Measurements from ENCODE around the gene SCN4A.

SCN4A gene

GRCh38 chr17:63998050-63998720 is 25.5 kb upstream of the SCN4A start, which contains the start of gene PRR29:
PRR29 (plus strand) TSS chr17:63998351; CDS start chr17:63998365, 14 bp downstream.
- peak; percentile 55 to 62 for DNase-seq (ENCODE audit: low spot score in 2 of 2)
- Mint-ChIP-seq H3K9me3 (no peaks in the 10 kb centered on the region), H3K36me3 (ENCODE audit: insufficient read depth) (peaks cover 5% of the 10 kb centered on the region), H3K4me3 (peak within 1 kb of the TSS; percentile 89), H3K27me3 (no peaks in the 10 kb centered on the region), H3K4me1 (peaks cover 46% of the 10 kb centered on the region), H3K27ac (ENCODE audit: low read depth) (peak within 1 kb of the TSS; percentile 80)
- ATAC-seq (replicated peaks; ENCODE audit: extremely low read depth, poor library complexity, severe bottlenecking) = peak; percentile 70

GRCh38 chr17:63997341-63998048 is 24.8 kb upstream of the SCN4A start:
- Mint-ChIP-seq H3K4me1 (peaks cover 51% of the 10 kb centered on the region), H3K36me3 (ENCODE audit: insufficient read depth) (peaks cover 2% of the 10 kb centered on the region), H3K27ac (ENCODE audit: low read depth) (peak overlapping the region; percentile 80), H3K9me3 (no peaks in the 10 kb centered on the region), H3K4me3 (peak overlapping the region; percentile 89), H3K27me3 (no peaks in the 10 kb centered on the region)
- ATAC-seq (replicated peaks; ENCODE audit: extremely low read depth, poor library complexity, severe bottlenecking) (no peak), DNase-seq (ENCODE audit: low spot score in 2 of 2) (no peak)

- H3K4me3 Mint-ChIP-seq = peak overlapping the region; percentile 89
- no peaks in the 10 kb centered on the region for H3K9me3 Mint-ChIP-seq
- peak overlapping the region; percentile 80 for H3K27ac Mint-ChIP-seq (ENCODE audit: low read depth)
- no peaks in the 10 kb centered on the region for H3K27me3 Mint-ChIP-seq
- peaks cover 60% of the 10 kb centered on the region for H3K4me1 Mint-ChIP-seq
- no peak for DNase-seq (ENCODE audit: low spot score in 2 of 2)
- peaks cover 2% of the 10 kb centered on the region for H3K36me3 Mint-ChIP-seq (ENCODE audit: insufficient read depth)
- ATAC-seq (replicated peaks; ENCODE audit: extremely low read depth, poor library complexity, severe bottlenecking) = no peak
These were observed 23.9 kb upstream of the SCN4A start for GRCh38 chr17:63996430-63997182.

DNA sequence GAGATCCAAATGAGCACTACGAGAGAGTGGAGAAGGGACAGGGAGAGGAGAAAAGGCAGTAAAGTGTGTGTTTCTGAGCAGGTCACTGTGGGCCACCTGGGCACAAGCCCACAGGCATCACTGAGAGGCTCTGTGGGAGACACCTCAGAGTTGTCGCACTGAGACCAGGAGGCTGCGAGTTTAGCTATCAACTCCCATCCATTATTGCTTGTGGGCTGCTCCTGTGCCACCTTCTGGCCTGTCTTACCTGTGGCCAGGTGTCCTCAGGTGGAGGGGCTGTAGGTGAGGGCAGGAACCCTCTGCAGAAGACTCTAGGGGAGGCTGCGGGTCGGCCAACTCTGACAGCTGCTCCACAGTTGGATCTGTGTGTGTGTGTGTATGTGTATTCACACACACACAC is 22.9 kb upstream of the SCN4A start:
- no peaks in the 10 kb centered on the region for H3K27me3 Mint-ChIP-seq
- ATAC-seq (replicated peaks; ENCODE audit: extremely low read depth, poor library complexity, severe bottlenecking) = no peak
- no peaks in the 10 kb centered on the region for H3K9me3 Mint-ChIP-seq
- peak overlapping the region; percentile 50 for H3K27ac Mint-ChIP-seq (ENCODE audit: low read depth)
- DNase-seq (ENCODE audit: low spot score in 2 of 2) = no peak
- peaks cover 2% of the 10 kb centered on the region for H3K36me3 Mint-ChIP-seq (ENCODE audit: insufficient read depth)
- H3K4me1 Mint-ChIP-seq = peaks cover 68% of the 10 kb centered on the region
- H3K4me3 Mint-ChIP-seq = no peak overlapping the region

DNA sequence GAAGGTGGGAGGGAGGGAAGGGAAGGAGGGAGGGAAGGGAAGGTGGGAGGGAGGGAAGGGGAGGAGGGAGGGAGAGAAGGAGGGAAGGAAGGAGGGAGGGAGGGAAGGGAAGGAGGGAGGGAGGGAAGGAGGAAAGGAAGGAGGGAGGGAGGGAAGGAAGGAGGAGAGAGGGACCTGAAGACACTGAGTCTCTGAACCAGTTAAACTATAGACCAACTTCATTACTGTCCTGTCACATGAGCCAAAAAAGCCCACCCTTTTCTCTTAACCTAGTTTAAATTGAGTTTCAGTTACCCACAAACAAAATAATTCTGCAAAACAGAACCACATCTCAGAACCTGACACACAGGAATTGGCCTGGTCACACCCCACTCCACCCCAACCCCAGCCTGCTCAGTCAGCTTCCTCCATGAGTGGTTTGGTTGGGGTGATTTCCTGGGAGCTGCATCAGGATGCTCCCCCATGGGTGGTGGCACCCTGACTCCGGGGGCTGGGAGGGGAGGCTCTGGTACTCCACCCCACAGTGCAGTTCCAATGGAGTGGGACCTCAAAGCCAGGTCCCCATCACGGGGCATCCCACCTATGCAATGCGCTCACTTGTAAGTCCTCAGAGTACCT is 20.8 kb upstream of the SCN4A start:
- ATAC-seq (replicated peaks; ENCODE audit: extremely low read depth, poor library complexity, severe bottlenecking) = peak; percentile 58
- Mint-ChIP-seq H3K4me3 (peak overlapping the region; percentile 50), H3K9me3 (no peaks in the 10 kb centered on the region), H3K27me3 (no peaks in the 10 kb centered on the region), H3K4me1 (peaks cover 59% of the 10 kb centered on the region), H3K27ac (ENCODE audit: low read depth) (peak overlapping the region; percentile 50), H3K36me3 (ENCODE audit: insufficient read depth) (peaks cover 2% of the 10 kb centered on the region)
- DNase-seq (ENCODE audit: low spot score in 2 of 2) = peak in 1 of 2 donors; percentile 33

GRCh38 chr17:63991611-63992010 is 18.9 kb upstream of the SCN4A start:
- Mint-ChIP-seq H3K4me1 (peaks cover 51% of the 10 kb centered on the region), H3K27ac (ENCODE audit: low read depth) (peak overlapping the region; percentile 50), H3K4me3 (peak overlapping the region; percentile 80), H3K27me3 (no peaks in the 10 kb centered on the region), H3K9me3 (no peaks in the 10 kb centered on the region), H3K36me3 (ENCODE audit: insufficient read depth) (no peaks in the 10 kb centered on the region)
- no peak for ATAC-seq (replicated peaks; ENCODE audit: extremely low read depth, poor library complexity, severe bottlenecking)
- no peak for DNase-seq (ENCODE audit: low spot score in 2 of 2)

- Mint-ChIP-seq H3K36me3 (ENCODE audit: insufficient read depth) (peaks cover 5% of the 10 kb centered on the region), H3K9me3 (no peaks in the 10 kb centered on the region), H3K27me3 (no peaks in the 10 kb centered on the region), H3K27ac (ENCODE audit: low read depth) (no peak overlapping the region), H3K4me3 (peak overlapping the region; percentile 80), H3K4me1 (peaks cover 64% of the 10 kb centered on the region)
- ATAC-seq (replicated peaks; ENCODE audit: extremely low read depth, poor library complexity, severe bottlenecking) (no peak), DNase-seq (ENCODE audit: low spot score in 2 of 2) (no peak)
These were observed 17.1 kb upstream of the SCN4A start for GRCh38 chr17:63989622-63990345.

- no peak overlapping the region for H3K4me3 Mint-ChIP-seq
- H3K27ac Mint-ChIP-seq (ENCODE audit: low read depth) = no peak overlapping the region
- peaks cover 7% of the 10 kb centered on the region for H3K36me3 Mint-ChIP-seq (ENCODE audit: insufficient read depth)
- H3K27me3 Mint-ChIP-seq = no peaks in the 10 kb centered on the region
- ATAC-seq (replicated peaks; ENCODE audit: extremely low read depth, poor library complexity, severe bottlenecking) = no peak
- no peaks in the 10 kb centered on the region for H3K9me3 Mint-ChIP-seq
- DNase-seq (ENCODE audit: low spot score in 2 of 2) = no peak
- H3K4me1 Mint-ChIP-seq = peaks cover 59% of the 10 kb centered on the region
These were observed 16.3 kb upstream of the SCN4A start for GRCh38 chr17:63988741-63989621.

- H3K4me1 Mint-ChIP-seq = peaks cover 54% of the 10 kb centered on the region
- H3K36me3 Mint-ChIP-seq (ENCODE audit: insufficient read depth) = peaks cover 7% of the 10 kb centered on the region
- no peak overlapping the region for H3K4me3 Mint-ChIP-seq
- DNase-seq (ENCODE audit: low spot score in 2 of 2) (no peak), ATAC-seq (replicated peaks; ENCODE audit: extremely low read depth, poor library complexity, severe bottlenecking) (no peak)
- no peak overlapping the region for H3K27ac Mint-ChIP-seq (ENCODE audit: low read depth)
- H3K9me3 Mint-ChIP-seq = no peaks in the 10 kb centered on the region
- no peaks in the 10 kb centered on the region for H3K27me3 Mint-ChIP-seq
These were observed 15.4 kb upstream of the SCN4A start for GRCh38 chr17:63988127-63988478.

DNA sequence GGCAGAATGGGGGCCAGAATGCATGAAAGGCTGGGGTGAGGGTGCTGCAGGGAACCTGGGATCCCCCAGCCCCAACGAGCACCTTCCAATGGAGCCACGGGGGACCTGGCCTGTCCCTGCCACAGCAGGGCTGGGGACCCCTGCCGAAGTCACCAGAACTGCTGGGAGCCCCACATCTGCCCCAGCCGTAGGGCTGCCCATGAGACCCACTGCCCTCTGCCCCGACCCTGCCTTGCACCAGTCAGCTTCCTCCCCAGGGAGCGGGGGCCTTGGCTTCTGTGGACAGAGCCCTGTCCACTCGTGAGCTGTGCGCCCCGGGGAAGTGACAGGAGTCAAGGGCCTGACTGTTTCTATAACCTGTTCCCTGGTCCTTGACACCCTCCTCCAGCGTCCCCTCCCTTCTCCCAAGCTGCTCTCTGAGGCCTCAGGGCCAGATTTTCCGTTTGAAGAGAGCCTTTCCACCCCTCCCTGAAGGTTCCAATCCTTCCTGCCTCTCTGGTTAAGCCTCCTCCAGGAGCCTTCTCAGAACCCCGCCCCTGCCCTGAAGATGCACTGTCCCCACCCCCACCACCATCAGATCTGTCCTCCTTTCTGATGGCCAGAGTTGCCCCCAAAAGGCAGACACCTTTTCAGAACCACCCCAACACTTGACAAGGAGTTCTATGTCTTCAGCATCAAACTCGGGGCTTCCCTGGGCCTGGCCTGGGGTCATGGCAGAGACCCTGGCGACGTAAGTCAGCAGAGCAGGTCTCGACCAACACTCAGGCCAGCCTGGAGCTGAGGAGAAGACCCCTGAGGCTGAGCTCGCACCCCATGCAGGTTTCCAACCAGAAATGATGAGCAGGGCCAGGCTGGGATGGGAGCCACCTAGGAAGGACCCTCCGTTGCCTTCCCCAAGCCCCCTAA is 14.8 kb upstream of the SCN4A start:
- ATAC-seq (replicated peaks; ENCODE audit: extremely low read depth, poor library complexity, severe bottlenecking) (no peak), DNase-seq (ENCODE audit: low spot score in 2 of 2) (no peak)
- no peaks in the 10 kb centered on the region for H3K9me3 Mint-ChIP-seq
- H3K36me3 Mint-ChIP-seq (ENCODE audit: insufficient read depth) = peaks cover 7% of the 10 kb centered on the region
- H3K4me3 Mint-ChIP-seq = no peak overlapping the region
- H3K4me1 Mint-ChIP-seq = peaks cover 49% of the 10 kb centered on the region
- H3K27ac Mint-ChIP-seq (ENCODE audit: low read depth) = no peak overlapping the region
- H3K27me3 Mint-ChIP-seq = no peaks in the 10 kb centered on the region

- Mint-ChIP-seq H3K4me1 (peaks cover 42% of the 10 kb centered on the region), H3K36me3 (ENCODE audit: insufficient read depth) (peaks cover 7% of the 10 kb centered on the region), H3K27ac (ENCODE audit: low read depth) (no peak overlapping the region), H3K4me3 (no peak overlapping the region), H3K9me3 (no peaks in the 10 kb centered on the region), H3K27me3 (no peaks in the 10 kb centered on the region)
- DNase-seq (ENCODE audit: low spot score in 2 of 2) (no peak), ATAC-seq (replicated peaks; ENCODE audit: extremely low read depth, poor library complexity, severe bottlenecking) (no peak)
These were observed 14.1 kb upstream of the SCN4A start for GRCh38 chr17:63986821-63987220.
